SK-N-SH (cell line): ENCODE data around the gene TEKTIP1. TPM values are rescaled to one million over a fixed set of nuclear protein-coding genes. Genes with fewer than 3 reads are reported as not detected.

ENCODE experiments used
- CTCF ChIA-PET: fragments of 300-600, 350-600 bp; formaldehyde crosslinking; extraction: SDS; loops from one replicate; lab custom pipeline; 2021; lab: Yijun Ruan, JAX
- POLR2A ChIA-PET: fragments of 350-600 bp; sonication (Branson Sonifier 250); formaldehyde crosslinking; extraction: SDS; loops from one replicate; lab custom pipeline; 2020; ENCODE audit warnings: antibody characterized with exemption, inconsistent platforms; lab: Yijun Ruan, JAX
- DNase-seq: peaks from one replicate; pipeline ENCODE4 v3.0.0; 2012
- H2AFZ ChIP-seq: fragments of 200-600 bp; sonication (generic); 2 replicates; pipeline ENCODE4 v1.8.1; 2016; ENCODE audit warnings: antibody characterized with exemption, mild to moderate bottlenecking, low read depth
- H3F3A ChIP-seq: fragments of 200-600 bp; sonication (generic); replicated peaks from 2 replicates; pipeline ENCODE3; 2016; ENCODE audit warnings: antibody characterized with exemption, mild to moderate bottlenecking; ENCODE audit not compliant: insufficient read depth
- H3K27ac ChIP-seq, 2 experiments: fragments of 200-500 bp in 1 of 2; fragments of 200-600 bp in 1 of 2; sonication (Bioruptor generic) in 1 of 2; sonication (generic), shearing (Covaris generic) in 1 of 2; 2 replicates each; pipeline versions ENCODE4 v1.5.1 to v1.6.1; 2014 to 2016; ENCODE audit warnings: low read depth in 2 of 2, inconsistent platforms in 1 of 2, low read length in 1 of 2, mild to moderate bottlenecking in 1 of 2, mixed read lengths in 1 of 2
- H3K27me3 ChIP-seq: fragments of 200-600 bp; sonication (generic), shearing (Covaris generic); 2 replicates; pipeline ENCODE4 v1.6.1; 2016; ENCODE audit warnings: mixed run types; ENCODE audit not compliant: insufficient read depth
- H3K36me3 ChIP-seq, 2 experiments: fragments of 200-500 bp in 1 of 2; fragments of 200-600 bp in 1 of 2; sonication (Bioruptor generic) in 1 of 2; sonication (generic) in 1 of 2; replicated peaks in 1 of 2; 2 replicates each; pipeline versions ENCODE3 to v1.5.1; 2014 to 2016; ENCODE audit warnings: low read length in 1 of 2, mild to moderate bottlenecking in 1 of 2; ENCODE audit not compliant: insufficient read depth in 2 of 2, control insufficient read depth in 1 of 2
- H3K4me1 ChIP-seq, 2 experiments: fragments of 200-500 bp in 1 of 2; fragments of 200-600 bp in 1 of 2; sonication (Bioruptor generic) in 1 of 2; sonication (generic), shearing (Covaris generic) in 1 of 2; 2 replicates each; pipeline versions ENCODE4 v1.5.1 to v1.6.1; 2014 to 2016; ENCODE audit warnings: low read depth in 1 of 2, low read length in 1 of 2, mixed run types in 1 of 2; ENCODE audit not compliant: insufficient read depth in 2 of 2, control insufficient read depth in 1 of 2
- H3K4me2 ChIP-seq: fragments of 200-600 bp; sonication (generic), shearing (Covaris generic); 2 replicates; pipeline ENCODE4 v1.6.1; 2017; ENCODE audit warnings: mixed run types
- H3K4me3 ChIP-seq, 2 experiments: fragments of 200-500 bp in 1 of 2; fragments of 200-600 bp in 1 of 2; sonication (Bioruptor generic) in 1 of 2; sonication (generic), shearing (Covaris generic) in 1 of 2; 2 replicates each; pipeline versions ENCODE4 v1.5.1 to v1.8.1; 2014 to 2016; ENCODE audit warnings: low read depth in 2 of 2, inconsistent platforms in 1 of 2, low read length in 1 of 2, mild to moderate bottlenecking in 1 of 2, mixed read lengths in 1 of 2, moderate library complexity in 1 of 2
- H3K79me2 ChIP-seq: fragments of 200-600 bp; sonication (generic); 2 replicates; pipeline ENCODE4 v1.8.1; 2017; ENCODE audit warnings: mild to moderate bottlenecking; ENCODE audit not compliant: insufficient read depth
- H3K9ac ChIP-seq: fragments of 200-600 bp; sonication (generic); 2 replicates; pipeline ENCODE4 v1.6.1; 2017; ENCODE audit warnings: mixed run types
- H3K9me2 ChIP-seq: fragments of 200-600 bp; sonication (generic); 2 replicates; pipeline ENCODE4 v1.6.1; 2017; ENCODE audit warnings: mixed run types
- H3K9me3 ChIP-seq: fragments of 200-600 bp; sonication (generic); 2 replicates; pipeline ENCODE4 v1.6.1; 2017; ENCODE audit warnings: mixed run types, mild to moderate bottlenecking, moderate library complexity
- H4K20me1 ChIP-seq: fragments of 200-600 bp; sonication (generic); 2 replicates; pipeline ENCODE4 v1.6.1; 2017; ENCODE audit warnings: mild to moderate bottlenecking, mixed run types; ENCODE audit not compliant: insufficient read depth
- CHD2 ChIP-seq: fragments of 150-350 bp; IDR thresholded peaks from 2 replicates; pipeline ENCODE4 v1.6.1; 2018; ENCODE audit warnings: low read length; ENCODE audit not compliant: partially characterized antibody
- ELF1 ChIP-seq: IDR thresholded peaks from 2 replicates; pipeline ENCODE4 v1.4.0; 2012
- EZH2phosphoT487 ChIP-seq: fragments of 200-600 bp; sonication (generic); IDR thresholded peaks from 2 replicates; pipeline ENCODE4 v1.6.1; 2017; ENCODE audit warnings: low read depth, mixed run types, mild to moderate bottlenecking, antibody characterized with exemption, moderate library complexity, borderline replicate concordance
- FOSL2 ChIP-seq: IDR thresholded peaks from 2 replicates; pipeline ENCODE4 v1.4.0; 2012; ENCODE audit warnings: low read depth, mild to moderate bottlenecking, moderate library complexity, borderline replicate concordance
- FOXJ3 ChIP-seq: sonication (generic); formaldehyde crosslinking; IDR thresholded peaks from 2 replicates; pipeline ENCODE4 v1.5.1; 2020; ENCODE audit warnings: mild to moderate bottlenecking, missing genetic modification reagents
- GABPA ChIP-seq: IDR thresholded peaks from 2 replicates; pipeline ENCODE4 v1.4.0; 2012; ENCODE audit warnings: low read depth, mild to moderate bottlenecking
- GATA2 ChIP-seq: sonication (generic); formaldehyde crosslinking; IDR thresholded peaks from 2 replicates; pipeline ENCODE4 v1.5.0; 2020; ENCODE audit warnings: mild to moderate bottlenecking, missing genetic modification reagents
- MEF2A ChIP-seq: IDR thresholded peaks from 2 replicates; pipeline ENCODE4 v1.4.0; 2012; ENCODE audit warnings: low read depth, borderline replicate concordance
- NFIC ChIP-seq: IDR thresholded peaks from 2 replicates; pipeline ENCODE4 v1.4.0; 2012; ENCODE audit warnings: borderline replicate concordance
- NRF1 ChIP-seq: IDR thresholded peaks from 2 replicates; pipeline ENCODE4 v1.6.1; 2012; ENCODE audit warnings: low read depth, mild to moderate bottlenecking, low read length
- POLR2AphosphoS5 ChIP-seq: IDR thresholded peaks from 2 replicates; pipeline ENCODE4 v1.6.1; 2012; ENCODE audit warnings: low read depth, low read length
- RCOR1 ChIP-seq: fragments of 150-350 bp; IDR thresholded peaks from 2 replicates; pipeline ENCODE4 v1.6.1; 2017; ENCODE audit warnings: antibody characterized with exemption, low read length
- SMC3 ChIP-seq: IDR thresholded peaks from 2 replicates; pipeline ENCODE4 v1.6.1; 2012; ENCODE audit warnings: low read depth, low read length, improper control_type of control experiment
- TAF1 ChIP-seq: IDR thresholded peaks from 2 replicates; pipeline ENCODE4 v1.6.1; 2012; ENCODE audit warnings: low read depth, mild to moderate bottlenecking, low read length, moderate library complexity, borderline replicate concordance
- TCF12 ChIP-seq: IDR thresholded peaks from 2 replicates; pipeline ENCODE4 v1.4.0; 2012
- TEAD4 ChIP-seq: IDR thresholded peaks from 2 replicates; pipeline ENCODE4 v1.4.0; 2012; ENCODE audit warnings: mild to moderate bottlenecking, borderline replicate concordance; ENCODE audit not compliant: insufficient read depth
- USF1 ChIP-seq: IDR thresholded peaks from 2 replicates; pipeline ENCODE4 v1.4.0; 2012; ENCODE audit warnings: low read depth, borderline replicate concordance
- YY1 ChIP-seq: IDR thresholded peaks from 2 replicates; pipeline ENCODE4 v1.4.0; 2012; ENCODE audit warnings: low read depth, mild to moderate bottlenecking
- ZBTB33 ChIP-seq: IDR thresholded peaks from 2 replicates; pipeline ENCODE4 v1.4.0; 2012; ENCODE audit warnings: low read depth, borderline replicate concordance
- WGBS: methylation state at CpG from one replicate; pipeline ENCODE4 v1.1.6; 2017; ENCODE audit warnings: low lambda C conversion rate; 5-methylcytosine and 5-hydroxymethylcytosine counted together
- polyA plus RNA-seq, 3 experiments: library from polyadenylated mRNA; depleted of rRNA; stranded (reverse); fragments of >200 nt; gene quantifications; 2 replicates each; pipeline ENCODE4 v1.2.3, GENCODE V29; 2012
- TF ChIP-seq, protein P1 (sequence below): IDR thresholded peaks from 2 replicates; pipeline ENCODE4 v1.4.0; 2012; ENCODE audit warnings: low read depth
- TF ChIP-seq, protein P2 (sequence below): fragments of 150-350 bp; IDR thresholded peaks from 2 replicates; pipeline ENCODE4 v1.6.1; 2016; ENCODE audit warnings: mild to moderate bottlenecking, low read depth, low read length
- TF ChIP-seq, protein P3 (sequence below): IDR thresholded peaks from 2 replicates; pipeline ENCODE4; 2012
- TF ChIP-seq, protein P4 (sequence below): fragments of 200-600 bp; sonication (generic); IDR thresholded peaks from 2 replicates; pipeline ENCODE4 v1.6.1; 2017; ENCODE audit warnings: antibody characterized with exemption, mild to moderate bottlenecking, moderate library complexity

Gene TEKTIP1
- polyA plus RNA-seq, 1 of the 3 experiments (the other 2 are of a cell fraction): 0.12 TPM

GRCh38 chr19:3500429-3501101 is 38.4 kb upstream of the TEKTIP1 start, which contains the start of gene DOHH (continued):
- TF ChIP-seq ZBTB33 (no peak), ELF1 (no peak), YY1 (peak; percentile 98), TCF12 (no peak), FOSL2 (no peak; the same call in 1 of the 2 replicates), GATA2 (no peak), USF1 (peak; percentile 100), MEF2A (no peak), TAF1 (peak; percentile 99), RCOR1 (no peak), FOXJ3 (no peak), CHD2 (no peak), GABPA (no peak), NRF1 (peak; percentile 84), POLR2AphosphoS5 (peak; percentile 60), SMC3 (no peak)
- TF ChIP-seq, protein P1, sequence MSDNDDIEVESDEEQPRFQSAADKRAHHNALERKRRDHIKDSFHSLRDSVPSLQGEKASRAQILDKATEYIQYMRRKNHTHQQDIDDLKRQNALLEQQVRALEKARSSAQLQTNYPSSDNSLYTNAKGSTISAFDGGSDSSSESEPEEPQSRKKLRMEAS: peak; percentile 97

GRCh38 chr19:3501780-3502179 is 37.2 kb upstream of the TEKTIP1 start:
- 81% methylated on average over 3 of the region's 3 CpGs for WGBS
- POLR2A ChIA-PET: interaction anchor here (0.6 to 1.4 kb wide), 3 partner anchors 57 to 226 kb away, joined by 3 to 4 read pairs (median 3); no protein-coding TSS in a partner anchor
- Histone ChIP-seq H3K36me3 (peaks cover 0 to 3% of the 10 kb centered on the region in 2 experiments), H3K9ac (no peak overlapping the region), H4K20me1 (no peaks in the 10 kb centered on the region), H2AFZ (0 out of 2 replicates have a peak overlapping the region, but pooled peaks have one; percentile 22), H3K79me2 (peaks cover 38% of the 10 kb centered on the region), H3K9me2 (no peaks in the 10 kb centered on the region), H3K4me1 (peaks cover 10 to 13% of the 10 kb centered on the region in 2 experiments; a peak in 2 of 4 replicates), H3F3A (peaks cover 8% of the 10 kb centered on the region), H3K27ac (no peak overlapping the region), H3K4me3 (no peak overlapping the region), H3K4me2 (no peak overlapping the region), H3K27me3 (no peaks in the 10 kb centered on the region), H3K9me3 (no peaks in the 10 kb centered on the region)
- CTCF ChIA-PET: interaction anchor here (1.0 to 4.2 kb wide), 4 partner anchors 12 to 199 kb away, joined by 3 to 22 read pairs (median 4); no protein-coding TSS in a partner anchor
- no peak for DNase-seq
- TF ChIP-seq MEF2A (no peak), POLR2AphosphoS5 (no peak), CHD2 (no peak), TEAD4 (no peak), TAF1 (no peak), GATA2 (no peak), EZH2phosphoT487 (no peak), SMC3 (no peak), NFIC (no peak), FOSL2 (no peak)
- TF ChIP-seq, protein P1: no peak
- TF ChIP-seq, protein P2, sequence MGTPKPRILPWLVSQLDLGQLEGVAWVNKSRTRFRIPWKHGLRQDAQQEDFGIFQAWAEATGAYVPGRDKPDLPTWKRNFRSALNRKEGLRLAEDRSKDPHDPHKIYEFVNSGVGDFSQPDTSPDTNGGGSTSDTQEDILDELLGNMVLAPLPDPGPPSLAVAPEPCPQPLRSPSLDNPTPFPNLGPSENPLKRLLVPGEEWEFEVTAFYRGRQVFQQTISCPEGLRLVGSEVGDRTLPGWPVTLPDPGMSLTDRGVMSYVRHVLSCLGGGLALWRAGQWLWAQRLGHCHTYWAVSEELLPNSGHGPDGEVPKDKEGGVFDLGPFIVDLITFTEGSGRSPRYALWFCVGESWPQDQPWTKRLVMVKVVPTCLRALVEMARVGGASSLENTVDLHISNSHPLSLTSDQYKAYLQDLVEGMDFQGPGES: no peak
- TF ChIP-seq, protein P3, sequence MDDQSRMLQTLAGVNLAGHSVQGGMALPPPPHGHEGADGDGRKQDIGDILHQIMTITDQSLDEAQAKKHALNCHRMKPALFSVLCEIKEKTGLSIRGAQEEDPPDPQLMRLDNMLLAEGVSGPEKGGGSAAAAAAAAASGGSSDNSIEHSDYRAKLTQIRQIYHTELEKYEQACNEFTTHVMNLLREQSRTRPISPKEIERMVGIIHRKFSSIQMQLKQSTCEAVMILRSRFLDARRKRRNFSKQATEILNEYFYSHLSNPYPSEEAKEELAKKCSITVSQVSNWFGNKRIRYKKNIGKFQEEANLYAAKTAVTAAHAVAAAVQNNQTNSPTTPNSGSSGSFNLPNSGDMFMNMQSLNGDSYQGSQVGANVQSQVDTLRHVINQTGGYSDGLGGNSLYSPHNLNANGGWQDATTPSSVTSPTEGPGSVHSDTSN: no peak
- TF ChIP-seq, protein P4, sequence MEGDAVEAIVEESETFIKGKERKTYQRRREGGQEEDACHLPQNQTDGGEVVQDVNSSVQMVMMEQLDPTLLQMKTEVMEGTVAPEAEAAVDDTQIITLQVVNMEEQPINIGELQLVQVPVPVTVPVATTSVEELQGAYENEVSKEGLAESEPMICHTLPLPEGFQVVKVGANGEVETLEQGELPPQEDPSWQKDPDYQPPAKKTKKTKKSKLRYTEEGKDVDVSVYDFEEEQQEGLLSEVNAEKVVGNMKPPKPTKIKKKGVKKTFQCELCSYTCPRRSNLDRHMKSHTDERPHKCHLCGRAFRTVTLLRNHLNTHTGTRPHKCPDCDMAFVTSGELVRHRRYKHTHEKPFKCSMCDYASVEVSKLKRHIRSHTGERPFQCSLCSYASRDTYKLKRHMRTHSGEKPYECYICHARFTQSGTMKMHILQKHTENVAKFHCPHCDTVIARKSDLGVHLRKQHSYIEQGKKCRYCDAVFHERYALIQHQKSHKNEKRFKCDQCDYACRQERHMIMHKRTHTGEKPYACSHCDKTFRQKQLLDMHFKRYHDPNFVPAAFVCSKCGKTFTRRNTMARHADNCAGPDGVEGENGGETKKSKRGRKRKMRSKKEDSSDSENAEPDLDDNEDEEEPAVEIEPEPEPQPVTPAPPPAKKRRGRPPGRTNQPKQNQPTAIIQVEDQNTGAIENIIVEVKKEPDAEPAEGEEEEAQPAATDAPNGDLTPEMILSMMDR: no peak
